ENCODE results near the gene GMFB. TPM values are rescaled to one million over a fixed set of nuclear protein-coding genes. Genes with fewer than 3 reads are reported as not detected.

GMFB gene
- polyA plus RNA-seq, 1 experiment = 49.2 TPM

Other genes starting within 250 kb of the GMFB start
- 20.8 and 28.9 TPM in 2 replicates for gene CDKN3, start 92.0 kb downstream of the GMFB start, polyA plus RNA-seq (2011; rRNA removed)
- 248 and 254 TPM in 2 replicates for gene CNIH1, start 47.6 kb downstream of the GMFB start, polyA plus RNA-seq (2011; rRNA removed)
- gene CGRRF1, start 20.9 kb upstream of the GMFB start, polyA plus RNA-seq (2011; rRNA removed) = 15.2 and 22.2 TPM in 2 replicates
- gene SAMD4A, start 78.1 kb upstream of the GMFB start, polyA plus RNA-seq (2011; rRNA removed) = 12.7 and 21.0 TPM in 2 replicates

Measured in AG04450 (cell line).